ENCODE measurements around the gene ARL5C.

Gene ARL5C, protein sequence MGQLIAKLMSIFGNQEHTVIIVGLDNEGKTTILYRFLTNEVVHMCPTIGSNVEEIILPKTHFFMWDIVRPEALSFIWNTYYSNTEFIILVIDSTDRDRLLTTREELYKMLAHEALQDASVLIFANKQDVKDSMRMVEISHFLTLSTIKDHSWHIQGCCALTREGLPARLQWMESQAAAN

DNA sequence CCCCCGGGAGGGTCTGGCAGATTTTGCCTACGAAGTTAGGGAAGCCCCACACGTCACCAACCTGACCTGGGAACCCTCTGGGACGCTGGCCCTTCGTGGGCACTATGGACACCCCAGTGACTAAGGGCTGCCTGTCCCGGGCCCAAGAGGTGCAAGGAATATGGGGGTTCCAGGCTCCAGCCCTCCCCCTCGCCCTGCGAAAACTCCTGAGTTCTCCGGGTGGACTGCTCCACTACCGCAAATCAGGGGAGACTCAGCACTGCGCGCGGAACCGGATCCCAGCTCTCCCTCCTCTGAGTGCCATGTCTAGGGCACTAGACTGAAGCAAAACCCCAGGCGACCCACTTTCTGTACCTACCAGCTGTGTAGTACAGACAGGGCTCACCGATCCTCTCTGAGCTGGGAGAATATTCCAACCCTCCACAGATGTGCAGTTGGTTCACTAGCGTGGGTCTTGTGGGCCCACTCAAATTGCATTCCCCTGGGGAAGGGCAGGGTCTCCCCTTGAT, at the start of gene ARL5C:
Gene ARL5C (minus strand): TSS at position 321 of the 509 bp plus-strand sequence. CDS start 401 bp downstream, outside the sequence.
- DNase-seq (ENCODE audit: low read depth in 3 of 3) = no peak

DNA sequence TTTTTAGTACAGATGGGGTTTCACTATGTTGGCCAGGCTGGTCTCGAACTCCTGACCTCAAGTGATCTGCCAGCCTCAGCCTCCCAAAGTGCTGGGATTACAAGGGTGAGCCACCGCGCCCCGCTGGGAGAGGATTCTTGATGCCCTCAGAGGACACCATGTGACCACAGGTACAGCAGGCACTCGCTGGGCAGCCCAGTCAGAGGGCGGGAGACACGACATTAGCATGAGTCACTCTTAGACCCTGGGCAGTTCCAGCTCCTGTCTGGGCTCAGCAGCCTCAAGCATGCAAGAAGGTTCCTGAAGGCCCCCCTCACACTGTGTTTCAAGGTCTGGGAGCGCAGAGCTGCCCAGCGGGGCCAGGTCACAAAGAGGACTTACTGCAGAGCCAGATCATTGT, 47.9 kb upstream of the ARL5C start:
- DNase-seq (ENCODE audit: low read depth in 3 of 3) = no peak

DNA sequence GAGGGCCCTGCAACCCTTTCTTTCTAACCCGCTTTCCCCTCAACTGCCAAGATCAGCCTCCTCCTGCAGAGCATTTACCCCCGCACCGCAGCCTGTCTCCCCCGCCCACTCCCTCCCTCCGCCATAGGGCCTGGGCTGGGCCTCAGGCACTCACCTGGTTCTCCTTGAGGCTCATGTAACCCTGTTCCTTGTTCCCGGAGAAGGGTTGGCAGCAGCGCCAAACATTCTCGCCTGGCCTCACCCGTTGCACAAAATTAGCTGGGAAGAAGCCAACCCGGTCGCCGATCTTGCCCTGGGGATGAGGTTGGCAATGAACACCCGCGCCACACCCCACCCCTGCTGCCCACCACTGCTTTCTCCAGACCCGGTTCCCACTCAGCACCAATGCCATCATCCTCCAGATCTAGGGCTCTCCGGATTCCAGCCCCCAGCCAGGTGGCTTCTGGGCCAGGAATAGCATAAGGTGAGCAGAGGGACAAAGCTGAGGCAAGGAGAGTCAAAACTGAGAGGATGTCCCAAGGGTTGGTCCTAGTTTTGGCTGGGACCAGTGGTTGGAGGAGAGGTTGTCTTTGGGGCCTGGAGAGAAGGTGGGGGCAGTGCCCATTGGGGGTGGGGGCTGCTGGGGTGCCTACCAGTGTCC, 47.0 kb upstream of the ARL5C start:
- DNase-seq (ENCODE audit: low read depth in 3 of 3) = no peak

DNA sequence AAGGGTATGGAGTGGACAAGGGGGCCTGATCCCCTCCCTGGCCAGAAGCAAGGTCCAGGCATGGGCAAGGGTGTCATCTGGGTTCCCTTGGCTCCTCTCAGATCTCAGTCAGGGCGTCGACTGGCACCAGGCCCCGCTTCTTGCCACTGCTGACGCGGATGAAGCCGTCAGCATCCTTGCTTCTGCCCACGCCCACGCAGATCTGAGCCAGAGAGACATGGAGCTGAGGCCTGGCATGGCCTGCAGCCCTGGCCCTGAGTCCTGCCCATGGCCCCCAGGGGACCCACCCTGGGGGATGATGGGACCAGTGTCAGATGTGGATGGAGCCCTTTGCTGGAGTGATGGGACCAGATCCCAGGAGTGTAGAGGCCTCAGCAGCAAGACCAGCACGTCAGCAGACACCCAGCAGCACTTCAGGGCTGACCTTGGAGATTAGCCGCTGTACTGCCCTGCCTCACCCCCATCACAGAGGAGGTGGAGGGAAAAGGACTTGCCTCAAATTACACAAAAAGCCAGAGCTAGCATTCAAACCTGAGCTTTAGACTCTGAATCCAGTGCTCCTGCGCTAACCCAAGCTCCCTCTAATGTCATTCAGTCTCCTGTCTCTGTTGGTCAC, 46.3 kb upstream of the ARL5C start:
- no peak for DNase-seq (ENCODE audit: low read depth in 3 of 3)

DNA sequence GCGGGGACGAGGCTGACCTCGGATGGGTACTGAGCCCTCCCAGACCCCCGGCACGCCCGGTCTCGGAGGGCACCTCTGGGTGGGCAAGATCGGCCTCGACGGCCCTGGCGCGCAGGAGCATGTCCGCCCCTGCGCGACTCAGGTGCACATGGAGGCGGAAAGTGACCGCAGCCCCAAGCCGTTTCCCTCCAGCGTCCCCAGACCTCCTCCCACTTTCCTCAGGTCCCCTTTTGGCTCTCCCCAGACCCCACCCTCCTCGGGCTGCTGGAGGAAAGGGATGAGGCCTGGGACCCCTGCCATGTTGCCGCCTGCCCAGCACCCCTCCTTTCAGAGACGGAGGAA, 44.1 kb upstream of the ARL5C start:
- no peak for DNase-seq (ENCODE audit: low read depth in 3 of 3)

DNA sequence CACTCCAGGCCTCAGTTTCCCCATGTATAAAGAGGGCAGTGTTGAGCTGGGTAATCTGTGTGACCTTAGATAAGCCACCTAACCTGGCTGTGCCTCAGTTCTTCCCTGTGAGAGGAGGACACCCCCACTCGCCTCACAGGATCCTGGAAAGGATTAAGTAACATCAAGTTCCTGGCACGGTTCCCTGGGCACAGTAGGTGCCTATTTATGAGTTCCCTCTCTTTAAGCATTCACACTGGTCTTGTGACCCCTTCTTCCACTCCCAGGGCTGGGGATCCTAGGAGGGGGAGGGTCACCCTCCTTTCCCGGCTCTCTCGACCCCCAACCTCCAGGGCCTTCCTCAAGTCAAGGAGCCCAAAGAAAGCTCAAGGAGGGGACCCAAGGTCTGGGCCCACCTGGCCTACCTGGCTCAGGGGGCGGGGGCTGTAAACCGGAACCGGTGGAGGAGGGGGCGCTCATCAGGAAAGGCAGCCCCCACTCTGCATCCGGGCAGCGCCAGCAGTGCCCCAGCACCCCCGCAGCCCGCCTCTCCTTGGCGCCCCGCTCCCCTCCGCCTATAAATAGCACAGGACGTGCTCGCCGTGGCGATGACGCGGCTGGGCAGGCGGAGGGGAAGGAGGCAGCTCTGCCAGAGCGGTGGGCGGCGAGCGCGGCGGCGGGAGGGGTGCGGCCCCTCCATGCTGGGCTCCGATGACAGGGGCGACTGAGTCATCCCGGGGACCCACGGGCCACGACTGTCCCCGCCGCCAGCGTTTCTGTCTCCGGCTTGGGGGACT, 43.5 kb upstream of the ARL5C start:
- peak in 2 of 3 donors; percentile 38 to 67 for DNase-seq (ENCODE audit: low read depth in 3 of 3)

DNA sequence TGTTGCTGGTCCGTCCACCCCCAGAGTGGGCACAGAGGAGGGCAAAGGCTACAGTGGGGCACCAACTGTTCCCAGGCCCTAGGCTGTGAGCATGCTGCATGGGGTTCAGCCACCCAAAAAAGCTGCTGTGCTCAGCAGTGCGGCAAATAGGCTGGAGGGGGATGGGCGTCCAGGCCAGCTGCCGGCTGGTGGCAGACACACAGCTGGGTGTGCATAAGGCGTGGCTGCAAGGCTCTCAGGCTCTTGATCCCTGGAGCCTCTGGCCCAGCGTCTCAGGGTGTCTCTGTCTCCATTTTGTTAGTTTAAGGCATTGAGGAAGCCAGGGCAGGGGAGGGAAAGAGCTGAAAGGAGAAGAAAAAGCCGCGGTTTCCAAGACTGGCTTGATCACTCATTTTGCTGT, 42.9 kb upstream of the ARL5C start:
- no peak for DNase-seq (ENCODE audit: low read depth in 3 of 3)

DNA sequence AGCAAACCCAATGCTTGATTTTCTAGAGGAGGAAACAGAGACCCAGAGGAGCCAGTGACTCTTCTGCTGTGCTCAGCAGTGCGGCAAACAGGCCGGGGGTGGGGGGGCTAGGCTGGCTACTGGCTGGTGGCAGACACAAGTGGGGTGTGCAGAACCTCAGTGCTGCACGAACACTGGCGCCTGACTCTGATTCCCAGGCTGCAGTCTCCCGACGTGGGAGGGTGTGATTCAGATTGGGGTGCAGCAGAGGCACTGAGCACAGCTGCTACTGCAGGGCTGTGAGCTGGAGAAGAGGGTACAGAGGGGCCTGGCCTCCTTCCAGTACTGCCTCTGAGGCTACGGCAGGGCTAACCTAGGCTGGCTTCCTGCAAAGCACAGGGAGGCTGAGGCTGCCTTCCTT, 42.2 kb upstream of the ARL5C start:
- no peak for DNase-seq (ENCODE audit: low read depth in 3 of 3)

DNA sequence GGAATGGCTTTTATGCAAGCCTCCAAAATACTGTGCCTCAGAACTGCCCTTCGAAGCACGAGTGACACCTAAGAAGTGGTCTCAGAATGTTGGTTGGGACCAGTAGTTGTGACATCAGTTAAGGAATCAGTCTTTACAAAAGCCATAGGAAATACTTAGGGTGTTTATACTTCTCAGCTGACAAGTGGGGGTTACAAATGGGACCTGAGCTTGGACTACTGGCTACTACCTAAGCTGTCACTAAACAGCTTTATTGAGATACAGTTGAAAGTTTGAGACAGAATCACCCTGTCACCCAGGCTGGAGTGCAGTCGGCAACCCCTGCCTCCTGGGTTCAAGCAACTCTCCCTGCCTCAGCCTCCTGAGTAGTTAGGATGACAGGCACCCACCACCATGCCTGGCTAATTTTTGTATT, 39.2 kb upstream of the ARL5C start:
- DNase-seq (ENCODE audit: low read depth in 3 of 3) = no peak

DNA sequence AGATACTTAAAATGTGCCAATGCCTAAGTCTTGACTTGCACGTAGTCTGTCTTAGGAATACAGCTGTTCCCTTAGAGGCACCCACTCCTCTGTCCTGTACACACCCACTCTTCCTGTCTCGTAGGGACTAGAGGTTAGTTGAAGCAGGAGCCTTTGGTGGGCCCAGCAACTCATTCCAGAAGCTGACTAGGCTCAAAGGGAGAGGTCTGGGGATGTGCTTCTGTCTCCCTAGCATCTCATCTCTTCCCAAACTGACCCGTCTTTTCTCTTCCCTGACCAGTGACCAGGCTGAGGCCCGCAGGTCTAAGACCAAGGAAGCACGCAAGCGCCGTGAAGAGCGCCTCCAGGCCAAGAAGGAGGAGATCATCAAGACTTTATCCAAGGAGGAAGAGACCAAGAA, 38.3 kb upstream of the ARL5C start:
- no peak for DNase-seq (ENCODE audit: low read depth in 3 of 3)

DNA sequence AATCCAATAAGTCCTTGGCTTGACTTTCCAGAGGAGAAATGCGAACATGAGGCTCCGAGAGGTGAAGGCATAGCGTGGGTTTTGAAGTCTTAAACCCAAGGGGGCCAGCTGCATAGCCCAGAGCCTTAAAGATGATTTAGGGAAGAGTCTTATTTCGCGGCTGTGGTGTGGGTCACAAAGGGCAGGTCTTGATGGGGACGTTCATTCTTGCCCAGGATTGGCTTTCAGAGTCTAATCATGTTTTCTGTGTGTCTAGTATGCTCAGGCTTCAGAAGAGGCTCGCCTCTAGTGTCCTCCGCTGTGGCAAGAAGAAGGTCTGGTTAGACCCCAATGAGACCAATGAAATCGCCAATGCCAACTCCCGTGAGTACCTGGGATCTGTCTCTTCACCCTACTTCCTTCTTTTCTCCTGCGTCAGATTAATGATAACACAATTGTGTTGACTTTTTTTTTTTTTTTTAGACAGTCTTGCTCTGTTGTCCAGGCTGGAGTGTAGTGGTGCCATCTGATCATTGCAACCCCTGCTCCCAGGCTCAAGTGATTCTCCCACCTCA, 35.1 kb upstream of the ARL5C start:
- no peak for DNase-seq (ENCODE audit: low read depth in 3 of 3)

DNA sequence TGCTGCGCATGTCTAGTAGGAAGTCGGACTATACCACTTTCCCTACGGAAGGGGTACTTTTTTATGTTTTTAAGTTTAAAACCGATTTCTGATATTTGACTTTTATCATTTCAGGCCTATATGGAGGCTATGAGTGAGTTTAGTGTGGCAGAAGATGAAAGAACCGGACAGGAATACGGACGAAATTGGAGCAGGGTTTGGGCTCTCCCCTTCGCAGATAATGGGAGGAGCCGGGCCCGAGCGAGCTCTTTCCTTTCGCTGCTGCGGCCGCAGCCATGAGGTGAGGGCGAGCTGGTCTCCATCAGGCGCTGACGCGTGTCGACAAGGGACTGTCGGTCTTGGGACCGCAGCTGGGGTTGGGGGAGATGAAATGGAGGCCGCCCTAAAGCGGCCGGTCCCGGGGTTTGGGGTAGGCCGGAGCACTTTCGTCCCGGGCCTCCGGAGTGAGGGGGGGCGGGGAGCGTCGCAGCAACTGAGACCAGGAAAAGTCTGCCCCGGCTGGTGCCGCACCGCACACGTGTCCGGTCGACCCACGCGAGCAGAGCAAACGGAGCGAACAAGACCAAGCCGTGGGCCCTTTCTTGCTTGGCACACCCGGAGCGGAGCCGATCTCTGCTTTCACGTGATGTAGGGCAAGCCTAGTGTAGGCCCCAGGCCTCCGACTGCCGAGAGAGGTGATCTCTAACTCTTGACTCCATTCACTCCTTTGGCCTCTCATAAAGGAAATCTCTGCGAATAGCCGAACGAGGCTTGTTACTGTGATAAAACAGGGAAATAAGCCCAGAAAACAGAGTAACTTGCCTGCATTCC, 34.3 kb upstream of the ARL5C start, which contains the start of gene RPL19:
Gene RPL19 (plus strand): TSS at position 214 of the 810 bp plus-strand sequence. CDS start 62 bp downstream, at position 276.
- DNase-seq (ENCODE audit: low read depth in 3 of 3) = peak; percentile 56 to 67 (median 58)

DNA sequence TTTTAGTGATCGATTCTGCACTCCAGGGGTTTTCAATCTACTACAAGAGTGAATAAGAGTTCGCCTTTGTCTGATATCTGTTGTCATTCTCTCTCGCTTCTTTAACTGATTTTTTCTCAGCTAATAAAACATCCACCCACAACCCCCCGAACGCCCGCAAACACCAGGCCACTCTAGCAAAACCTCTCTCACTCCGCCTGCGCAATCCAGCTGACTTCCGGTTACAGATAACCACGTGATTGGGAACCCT, 33.8 kb upstream of the ARL5C start:
- peak; percentile 79 to 84 (median 82) for DNase-seq (ENCODE audit: low read depth in 3 of 3)

DNA sequence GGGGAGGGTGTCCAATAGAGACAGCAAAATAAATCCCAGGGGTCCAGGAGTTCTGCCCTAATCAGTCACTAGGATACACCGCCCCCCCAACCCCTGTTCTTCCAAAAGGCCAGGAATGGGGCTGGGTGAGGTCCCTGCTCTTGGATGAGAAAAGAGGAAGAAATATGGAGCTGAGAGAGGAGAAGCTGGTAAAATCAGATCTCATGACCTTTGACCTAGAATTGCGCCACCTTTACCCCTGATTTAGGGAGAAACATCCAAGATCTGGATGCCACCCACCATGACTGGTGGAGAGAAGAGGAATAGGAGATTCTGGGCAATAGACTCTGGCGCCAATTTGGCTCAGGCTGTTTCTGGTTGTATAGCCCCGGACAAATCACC, 32.2 kb upstream of the ARL5C start:
- no peak for DNase-seq (ENCODE audit: low read depth in 3 of 3)

DNA sequence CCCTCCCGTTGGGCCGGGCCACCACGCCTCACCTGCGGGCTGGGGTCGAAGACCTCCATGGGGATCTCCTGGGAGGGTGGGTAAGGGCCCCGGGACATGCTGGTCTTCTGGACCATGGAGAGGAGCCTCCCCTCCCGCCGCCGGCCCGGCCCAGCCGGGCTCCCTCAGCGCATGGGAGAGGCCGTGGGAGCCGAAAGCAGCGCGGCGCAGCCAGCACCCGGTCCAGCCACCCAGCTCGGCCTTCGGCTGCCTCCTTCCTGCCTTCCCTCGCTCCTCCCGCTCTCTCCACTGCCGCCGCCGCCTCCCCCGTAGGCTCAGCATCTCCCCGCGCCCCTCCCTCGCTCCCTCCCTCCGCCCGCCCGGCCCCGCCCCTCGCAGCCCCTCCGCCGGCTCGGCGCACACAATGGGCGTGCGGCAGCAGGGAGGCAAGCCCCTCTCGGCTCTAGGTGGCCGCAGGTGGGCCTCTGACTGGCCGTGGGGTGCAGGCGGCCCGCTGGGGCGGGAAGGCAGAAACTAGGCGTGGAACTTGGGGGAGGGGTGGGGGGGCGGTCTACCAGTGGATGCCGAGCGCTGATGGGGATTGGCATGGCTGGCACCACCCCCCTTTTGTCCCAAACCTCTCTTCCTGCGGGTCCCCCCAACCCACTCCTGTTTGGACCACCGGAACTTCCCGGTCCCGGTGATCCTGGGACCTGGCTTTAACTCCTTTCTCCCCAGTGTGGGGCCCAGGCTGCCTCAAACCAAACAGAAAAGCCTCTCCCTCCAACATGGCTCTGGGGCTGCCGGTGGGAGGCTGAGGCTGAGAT, 31.6 kb upstream of the ARL5C start, which contains the start of gene CACNB1:
Gene CACNB1 (minus strand): TSS at position 290 of the 806 bp plus-strand sequence. CDS start 174 bp downstream, at position 116.
- DNase-seq (ENCODE audit: low read depth in 3 of 3) = peak; percentile 43 to 69 (median 54)

DNA sequence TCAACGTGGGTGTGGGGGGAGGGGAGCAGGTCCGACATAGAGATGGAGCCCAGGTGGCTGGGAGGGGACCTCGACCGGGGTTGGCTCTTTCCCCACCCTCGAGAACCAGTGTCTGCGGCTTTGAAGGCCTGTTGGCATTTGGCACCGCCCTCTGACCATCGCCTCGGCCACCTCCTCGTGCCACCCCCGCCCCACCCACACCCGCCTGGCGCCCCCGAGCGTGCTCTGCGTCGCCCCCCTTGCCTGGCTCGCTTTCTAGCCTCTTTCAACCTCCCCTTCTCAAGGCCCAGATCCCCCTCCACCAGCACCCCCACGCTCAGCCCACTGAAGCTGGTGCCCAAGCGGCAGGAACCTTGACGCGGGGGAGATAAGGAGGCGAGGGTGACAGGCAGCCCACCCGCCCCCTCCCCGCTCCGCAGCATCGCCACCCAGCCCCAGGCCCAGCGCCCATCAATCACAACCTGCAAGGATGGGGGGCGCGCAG, 30.9 kb upstream of the ARL5C start:
- no peak for DNase-seq (ENCODE audit: low read depth in 3 of 3)

DNA sequence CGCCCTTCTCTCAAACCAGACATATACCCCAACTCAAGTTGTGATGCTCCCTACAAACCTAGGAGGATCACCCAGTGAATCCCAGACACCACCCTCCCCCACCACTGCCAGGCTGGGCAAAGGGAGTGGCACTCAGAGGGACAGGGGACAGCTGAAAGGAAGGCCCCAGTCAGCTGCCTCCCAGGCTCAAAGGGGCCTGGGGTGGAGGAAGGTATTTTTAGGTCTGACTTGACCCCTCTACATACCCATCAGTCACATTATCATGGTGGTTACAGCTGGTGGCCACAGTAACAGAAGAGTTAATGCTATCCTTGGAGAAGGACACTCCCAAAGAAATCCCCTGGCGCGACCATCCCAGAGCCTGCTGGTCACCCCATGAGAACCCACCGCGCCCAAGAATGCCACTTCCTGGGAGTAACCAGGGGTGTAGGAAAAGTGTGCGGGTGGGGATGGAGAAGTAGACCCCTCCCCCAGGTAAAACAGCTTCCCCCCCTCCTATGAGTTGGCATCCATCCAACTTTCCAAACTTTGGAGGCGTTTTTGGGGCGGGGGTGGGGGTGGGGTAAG, 30.4 kb upstream of the ARL5C start:
- DNase-seq (ENCODE audit: low read depth in 3 of 3) = no peak

DNA sequence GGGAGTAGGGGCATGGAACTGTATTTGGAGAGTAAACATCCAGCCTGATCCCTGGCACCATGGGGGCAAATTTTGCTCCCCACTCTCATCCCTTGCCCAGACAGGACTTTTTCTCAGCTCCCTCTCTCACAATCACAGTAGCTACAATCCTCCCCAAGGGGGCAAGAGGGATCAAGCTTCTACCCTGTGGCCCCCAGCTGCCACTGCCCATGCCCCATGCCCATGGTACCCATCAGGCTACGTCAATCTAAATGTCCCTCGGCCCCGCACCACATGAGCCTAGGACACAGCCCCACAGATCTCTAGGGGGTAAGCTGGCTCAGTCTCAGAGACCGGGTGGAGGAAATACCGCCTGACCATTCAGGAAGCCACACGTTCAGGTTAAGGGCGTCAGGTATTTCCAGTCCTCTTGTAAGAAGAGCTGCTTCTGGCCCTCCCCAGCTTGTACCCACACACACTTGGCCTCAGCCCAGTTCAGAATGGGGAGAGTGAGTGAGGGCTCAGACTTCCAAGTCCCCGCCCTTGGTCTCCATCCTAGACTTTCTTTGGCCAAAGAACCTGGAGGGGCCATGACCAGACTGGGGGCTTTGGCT, 29.7 kb upstream of the ARL5C start:
- DNase-seq (ENCODE audit: low read depth in 3 of 3) = no peak

DNA sequence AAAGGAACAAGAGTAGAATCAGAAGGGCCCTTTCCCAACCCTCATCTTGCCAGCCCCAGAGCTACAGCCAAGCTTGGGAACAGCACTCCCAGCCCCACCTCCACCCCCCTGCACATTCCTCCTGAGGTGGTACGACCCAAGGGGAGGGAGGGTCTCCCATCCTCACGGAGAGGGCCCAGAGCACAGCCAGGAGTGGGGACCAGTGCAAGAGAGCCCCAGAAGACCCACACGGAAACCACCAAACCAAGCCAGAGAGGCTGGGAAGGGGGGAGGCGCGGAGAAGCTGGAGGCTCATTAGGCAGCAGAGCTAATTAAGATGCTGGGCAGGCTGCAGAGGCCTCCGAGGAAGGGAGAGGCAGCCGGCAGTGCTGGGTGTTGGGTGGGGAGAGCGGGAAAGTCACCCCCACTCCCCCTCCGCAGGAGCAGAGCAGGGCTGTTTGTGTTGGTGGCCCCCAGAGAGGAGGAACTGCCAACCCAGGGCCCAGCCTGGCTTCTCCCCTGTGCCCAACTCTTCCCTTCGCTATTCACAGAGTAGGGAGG, 29.1 kb upstream of the ARL5C start:
- no peak for DNase-seq (ENCODE audit: low read depth in 3 of 3)
